Ovary (tissue), 9 donors: Measurements from ENCODE around the gene WDR37. TPM values are rescaled to one million over a fixed set of nuclear protein-coding genes. Genes with fewer than 3 reads are reported as not detected.

Source experiments
- DNase-seq, 5 donors: peaks; one replicate each; pipeline ENCODE4 v3.0.0-alpha.2; 2019 to 2020
- H3K27ac ChIP-seq, 2 donors: fragments of 200-600 bp; one replicate each; pipeline versions ENCODE4 v1.5.1 to v1.8.0; 2019 to 2022
- H3K27me3 ChIP-seq: fragments of 200-600 bp; one replicate; pipeline ENCODE4 v1.8.0; 2022
- H3K36me3 ChIP-seq: fragments of 200-600 bp; sonication (generic); one replicate; pipeline ENCODE4 v1.5.1; 2019
- H3K4me1 ChIP-seq: one replicate; pipeline ENCODE4 v1.8.1; 2013; ENCODE audit warnings: mild to moderate bottlenecking, moderate library complexity; ENCODE audit not compliant: insufficient read depth
- H3K4me3 ChIP-seq: fragments of 200-600 bp; sonication (generic); one replicate; pipeline ENCODE4 v1.5.1; 2017
- H3K9me3 ChIP-seq, 2 donors: fragments of 200-600 bp in 1 of 2; sonication (generic) in 1 of 2; one replicate each; pipeline versions ENCODE4 v1.5.1 to v1.8.1; 2013 to 2019; ENCODE audit warnings: mild to moderate bottlenecking in 1 of 2, moderate library complexity in 1 of 2
- EP300 ChIP-seq: sonication (generic); formaldehyde crosslinking; IDR thresholded peaks from one replicate; pipeline ENCODE4 v1.6.1; 2017; ENCODE audit warnings: antibody characterized with exemption
- POLR2A ChIP-seq: fragments of 450-650 bp; IDR thresholded peaks from one replicate; pipeline ENCODE4 v1.6.1; 2017; ENCODE audit warnings: antibody characterized with exemption, mild to moderate bottlenecking, moderate library complexity
- WGBS, 3 donors: extraction: QIAGEN DNeasy Blood & Tissue Kit in 1 of 3; methylation state at CpG; one replicate each; pipeline versions ENCODE4 v1.1.5 to v1.1.7; 2013 to 2017; 5-methylcytosine and 5-hydroxymethylcytosine counted together
- intact Hi-C, 4 donors: fragments of 100-400 bp; cut with DNase I; formaldehyde crosslinking; loops; one replicate each; pipeline versions ENCODE4 v1.11.0 to v1.15.1; 2022 to 2023
- polyA plus RNA-seq, 2 donors: library from polyadenylated mRNA; stranded (reverse); fragments of 200-250 nt in 1 of 2; fragments of 350-450 nt in 1 of 2; fragmentation: Illumina TruSeq in 1 of 2; extraction: RNeasy Lipid Tissue Mini Kit (QIAGEN cat#74804) in 1 of 2; gene quantifications; one replicate each; pipeline ENCODE4 v1.2.3, GENCODE V29; 2013 to 2014
- total RNA-seq, 7 donors: library from RNA; depleted of rRNA in 2 of 7; stranded (reverse); fragments of >200 nt in 2 of 7; fragmentation: NEBNext Ultra II Directional in 3 of 7; extraction: Animal tissue kit (Norgen Biotek cat#: 25700) in 3 of 7; gene quantifications; one replicate each; pipeline versions ENCODE4 v1.1.0 to v1.2.4, GENCODE V29; 2016 to 2023
- TF ChIP-seq, protein P1 (sequence below), 3 donors: fragments of 450-650 bp in 2 of 3; fragments of 200-600 bp in 1 of 3; IDR thresholded peaks; one replicate each; pipeline versions ENCODE4 v1.5.1 to v1.8.0; 2016 to 2022; ENCODE audit warnings: antibody characterized with exemption in 3 of 3, mild to moderate bottlenecking in 1 of 3
- donor health status: DM: no; HTN: no; CAD: no; lungs with moderate emphysema.
- donor health status: DM: no; HTN: no; CAD: no.
- donor health status: Bipolar disorder and iron deficiency.
- donor health status: DM: yes; HTN: yes; CAD: no.
- donor health status: DM: no; HTN: no; CAD: no.
- donor health status: DM: yes; HTN: yes; CAD: no.

WDR37 gene
- total and polyA plus RNA-seq, 9 donors, result 6.6 to 20.0 (median 14.8) TPM

DNA sequence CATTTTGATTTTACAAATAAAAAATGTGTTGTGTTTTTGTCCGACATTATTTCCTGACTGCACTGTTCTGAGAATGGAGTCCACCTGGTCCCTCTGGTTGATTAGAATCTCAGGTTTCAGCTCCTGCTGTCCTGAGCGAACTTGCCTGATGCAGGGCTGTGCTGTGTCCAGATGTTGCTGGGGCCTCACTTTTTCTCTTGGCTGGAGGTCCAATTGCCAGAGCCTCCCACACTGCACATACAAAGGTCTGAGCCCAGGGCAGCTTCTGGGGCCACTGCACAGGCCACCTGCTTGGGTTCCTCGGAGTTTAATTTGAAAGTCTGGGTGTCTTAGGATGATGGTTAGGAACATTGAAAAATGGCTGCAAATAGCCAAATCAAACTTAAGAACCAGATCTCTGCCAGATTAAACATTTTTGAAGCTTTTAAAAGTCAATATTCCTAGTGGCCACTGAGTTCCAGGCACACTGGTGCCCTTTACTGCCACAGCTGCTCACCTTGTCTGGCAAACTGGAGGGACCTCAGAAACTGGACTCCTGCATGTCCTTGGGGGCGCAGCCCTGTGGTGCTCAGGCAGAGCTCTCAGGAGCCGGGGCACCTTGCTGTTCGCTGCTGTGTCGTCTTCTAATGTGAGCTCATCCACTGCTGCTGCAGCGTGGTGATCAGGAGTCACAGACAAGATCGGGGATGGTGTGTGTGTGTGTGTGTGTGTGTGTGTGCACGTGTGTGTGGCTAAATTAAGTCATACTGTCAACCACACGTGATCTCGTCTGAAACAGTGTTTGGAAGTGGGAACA is 75.0 kb downstream of the WDR37 start:
- TF ChIP-seq POLR2A, result no peak
- TF ChIP-seq, protein P1, sequence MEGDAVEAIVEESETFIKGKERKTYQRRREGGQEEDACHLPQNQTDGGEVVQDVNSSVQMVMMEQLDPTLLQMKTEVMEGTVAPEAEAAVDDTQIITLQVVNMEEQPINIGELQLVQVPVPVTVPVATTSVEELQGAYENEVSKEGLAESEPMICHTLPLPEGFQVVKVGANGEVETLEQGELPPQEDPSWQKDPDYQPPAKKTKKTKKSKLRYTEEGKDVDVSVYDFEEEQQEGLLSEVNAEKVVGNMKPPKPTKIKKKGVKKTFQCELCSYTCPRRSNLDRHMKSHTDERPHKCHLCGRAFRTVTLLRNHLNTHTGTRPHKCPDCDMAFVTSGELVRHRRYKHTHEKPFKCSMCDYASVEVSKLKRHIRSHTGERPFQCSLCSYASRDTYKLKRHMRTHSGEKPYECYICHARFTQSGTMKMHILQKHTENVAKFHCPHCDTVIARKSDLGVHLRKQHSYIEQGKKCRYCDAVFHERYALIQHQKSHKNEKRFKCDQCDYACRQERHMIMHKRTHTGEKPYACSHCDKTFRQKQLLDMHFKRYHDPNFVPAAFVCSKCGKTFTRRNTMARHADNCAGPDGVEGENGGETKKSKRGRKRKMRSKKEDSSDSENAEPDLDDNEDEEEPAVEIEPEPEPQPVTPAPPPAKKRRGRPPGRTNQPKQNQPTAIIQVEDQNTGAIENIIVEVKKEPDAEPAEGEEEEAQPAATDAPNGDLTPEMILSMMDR (IDR thresholded peaks at IDR 0.05), result no peak
- no peak for TF ChIP-seq EP300
- Histone ChIP-seq H3K9me3 (no peaks in the 10 kb centered on the region), H3K4me3 (no peak overlapping the region), H3K36me3 (peaks cover 3% of the 10 kb centered on the region), H3K27me3 (no peaks in the 10 kb centered on the region), H3K4me1 (peaks cover 1% of the 10 kb centered on the region), H3K27ac (no peak overlapping the region)
- DNase-seq, result no peak
- 92 to 96% (median 94%) methylated on average over 12 of the region's 12 CpGs for WGBS, 3 donors
- intact Hi-C loops, result no loop called here

DNA sequence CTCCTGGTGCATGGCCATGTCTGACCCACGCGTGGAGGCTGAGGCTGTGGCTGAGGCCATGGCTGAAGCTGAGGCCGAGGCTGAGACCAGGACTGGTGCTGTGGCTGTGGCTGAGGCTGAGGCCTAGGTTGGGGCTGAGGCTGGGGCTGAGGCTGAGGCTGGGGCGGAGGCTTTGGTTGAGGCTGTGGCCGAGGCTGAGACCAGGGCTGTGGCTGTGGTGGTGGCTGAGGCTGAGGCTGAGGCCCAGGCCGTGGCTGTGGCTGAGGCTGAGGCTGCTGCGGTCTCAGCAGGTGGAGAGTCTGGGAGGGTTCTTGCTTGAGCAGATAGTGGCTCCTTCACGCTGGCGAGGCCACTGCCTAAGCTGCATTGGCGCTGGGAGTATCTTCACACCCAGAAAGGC is 76.4 kb downstream of the WDR37 start:
- H3K36me3 ChIP-seq, result peaks cover 3% of the 10 kb centered on the region
- peaks cover 1% of the 10 kb centered on the region for H3K4me1 ChIP-seq
- WGBS, 3 donors, result 84 to 87% (median 85%) methylated on average over 10 of the region's 10 CpGs
- H3K27ac ChIP-seq, result no peak overlapping the region
- DNase-seq, result no peak
- intact Hi-C loops, result no loop called here
- no peaks in the 10 kb centered on the region for H3K27me3 ChIP-seq
- TF ChIP-seq EP300, result no peak
- TF ChIP-seq POLR2A, result no peak
- TF ChIP-seq, protein P1 (IDR thresholded peaks at IDR 0.05), result no peak
- no peak overlapping the region for H3K4me3 ChIP-seq
- H3K9me3 ChIP-seq, result no peaks in the 10 kb centered on the region

DNA sequence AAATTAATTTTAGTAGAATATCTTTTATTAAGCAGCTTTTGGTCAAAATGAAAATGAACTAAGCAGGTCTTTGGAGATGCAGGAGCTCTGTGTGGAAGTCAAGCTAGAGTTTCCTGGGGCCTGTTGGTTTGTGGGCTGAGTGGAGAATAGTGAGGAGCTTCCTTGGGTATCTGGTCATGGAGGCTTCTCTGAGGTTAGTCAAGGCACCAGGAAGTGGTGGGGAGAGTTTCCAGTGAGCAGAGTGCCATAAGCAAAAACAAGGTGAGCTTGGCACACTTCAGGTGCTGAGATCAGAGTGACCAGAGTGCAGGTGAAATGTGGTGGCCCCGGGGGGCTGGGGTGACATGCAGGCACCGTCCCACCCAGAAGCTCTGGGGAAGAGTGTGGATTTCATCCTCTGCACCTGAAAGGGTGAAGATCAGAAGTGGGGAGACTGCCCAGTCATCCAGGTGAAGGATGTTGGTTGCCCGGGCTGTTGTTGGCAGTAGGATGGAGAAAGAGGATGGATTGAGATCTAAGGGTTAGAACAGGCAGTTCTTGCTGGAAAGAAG is 77.4 kb downstream of the WDR37 start:
- Histone ChIP-seq H3K36me3 (peaks cover 3% of the 10 kb centered on the region), H3K9me3 (no peaks in the 10 kb centered on the region), H3K4me1 (no peaks in the 10 kb centered on the region), H3K27me3 (no peaks in the 10 kb centered on the region), H3K27ac (no peak overlapping the region), H3K4me3 (no peak overlapping the region)
- TF ChIP-seq EP300, result no peak
- TF ChIP-seq, protein P1 (IDR thresholded peaks at IDR 0.05), result no peak
- no peak for TF ChIP-seq POLR2A
- DNase-seq, result no peak
- WGBS, 3 donors, result 89 to 96% (median 94%) methylated on average over 3 of the region's 3 CpGs
- intact Hi-C loops, result no loop called here

DNA sequence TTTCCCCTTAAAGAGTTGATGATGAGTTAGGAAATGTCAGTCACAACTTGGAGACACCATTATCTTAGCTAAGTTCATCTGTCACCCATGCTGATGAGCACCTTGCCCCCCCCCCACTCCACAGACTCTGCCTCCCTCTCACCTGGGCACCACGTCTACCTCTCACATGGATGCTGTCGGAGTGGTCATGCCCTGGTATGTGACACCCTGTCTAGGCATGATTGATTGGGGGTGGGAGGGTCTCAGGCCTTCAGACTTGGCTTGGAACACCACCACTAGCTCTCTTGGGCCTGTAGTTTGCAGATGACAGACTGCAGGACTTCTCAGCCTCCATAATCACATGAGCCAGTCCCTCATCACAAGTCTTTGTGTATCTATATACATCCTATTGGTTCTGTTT is 78.0 kb downstream of the WDR37 start:
- DNase-seq, result no peak
- TF ChIP-seq, protein P1 (IDR thresholded peaks at IDR 0.05), result no peak
- no peak for TF ChIP-seq EP300
- no peak for TF ChIP-seq POLR2A
- WGBS, 3 donors, result 49 to 68% (median 52%) methylated on average over 2 of the region's 2 CpGs
- Histone ChIP-seq H3K4me1 (no peaks in the 10 kb centered on the region), H3K27me3 (no peaks in the 10 kb centered on the region), H3K27ac (no peak overlapping the region), H3K36me3 (peaks cover 3% of the 10 kb centered on the region), H3K4me3 (no peak overlapping the region), H3K9me3 (no peaks in the 10 kb centered on the region)
- intact Hi-C loops, result no loop called here
